NCI-H2081 treated with DMSO at 0.1 percent for 48 hours (cell line): Measurements from ENCODE around the gene MRLN.
"Not testable (repeated sequence)": the region's sequence is repeated elsewhere in the genome, so short reads cannot be mapped to it uniquely, and the experiment has no call there.

Experiments
- DNase-seq: peaks from one replicate; lab custom pipeline; 2025; lab: John Stamatoyannopoulos, UW

The MRLN gene

DNA sequence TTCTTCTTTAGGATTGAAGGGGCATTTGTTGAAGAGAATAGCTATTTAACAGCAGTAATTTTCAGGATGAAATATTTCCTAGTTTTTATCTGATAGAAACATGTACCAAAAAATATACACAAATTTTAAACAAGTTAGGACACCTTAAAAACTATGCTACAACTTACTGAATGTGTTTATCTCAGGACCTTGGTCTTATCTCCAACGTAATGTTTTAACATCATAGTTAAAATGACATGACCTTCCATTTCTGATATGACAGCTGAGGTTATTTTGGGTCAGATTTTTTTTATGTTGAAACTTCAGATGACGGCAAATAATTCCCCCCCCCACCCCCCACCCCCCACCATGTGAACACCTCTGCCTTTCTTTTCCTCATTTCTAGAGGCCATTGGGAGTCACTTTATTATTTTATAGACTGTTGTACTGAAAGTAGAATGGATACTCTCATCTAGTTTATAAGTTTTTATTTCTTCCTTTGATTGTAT, 8.0 kb downstream of the MRLN start:
- DNase-seq, result no peak

DNA sequence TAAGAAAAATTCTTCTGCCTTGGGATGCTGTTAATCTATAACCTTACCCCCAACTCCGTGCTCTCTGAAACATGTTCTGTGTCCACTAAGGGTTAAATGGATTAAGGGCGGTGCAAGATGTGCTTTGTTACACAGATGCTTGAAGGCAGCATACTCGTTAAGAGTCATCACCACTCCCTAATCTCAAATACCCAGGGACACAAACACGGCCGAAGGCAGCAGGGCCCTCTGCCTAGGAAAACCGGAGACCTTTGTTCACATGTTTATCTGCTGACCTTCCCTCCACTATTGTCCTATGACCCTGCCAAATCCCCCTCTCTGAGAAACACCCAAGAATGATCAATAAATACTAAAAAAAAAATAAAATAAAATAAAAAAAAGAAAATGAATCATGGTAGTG, 8.5 kb downstream of the MRLN start:
- not testable (repeated sequence) for DNase-seq

DNA sequence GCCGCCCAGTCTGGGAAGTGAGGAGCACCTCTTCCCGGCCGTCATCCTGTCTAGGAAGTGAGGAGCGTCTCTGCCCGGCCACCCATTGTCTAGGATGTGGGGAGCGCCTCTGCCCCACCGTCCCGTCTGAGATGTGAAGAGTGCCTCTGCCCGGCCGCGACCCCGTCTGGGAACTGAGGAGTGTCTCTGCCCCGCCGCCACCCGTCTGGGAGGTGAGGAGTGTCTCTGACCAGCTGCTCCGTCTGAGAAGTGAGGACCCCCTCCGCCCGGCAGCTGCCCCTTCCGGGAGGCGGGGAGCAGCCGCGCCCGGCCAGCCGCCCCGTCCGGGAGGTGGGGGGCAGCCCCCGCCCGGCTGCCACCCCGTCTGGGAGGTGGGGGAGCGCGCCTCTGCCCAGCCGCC, 9.1 kb downstream of the MRLN start:
- not testable (repeated sequence) for DNase-seq

GRCh38 chr10:59741583-59741982, 11.7 kb downstream of the MRLN start:
- DNase-seq, result no peak

DNA sequence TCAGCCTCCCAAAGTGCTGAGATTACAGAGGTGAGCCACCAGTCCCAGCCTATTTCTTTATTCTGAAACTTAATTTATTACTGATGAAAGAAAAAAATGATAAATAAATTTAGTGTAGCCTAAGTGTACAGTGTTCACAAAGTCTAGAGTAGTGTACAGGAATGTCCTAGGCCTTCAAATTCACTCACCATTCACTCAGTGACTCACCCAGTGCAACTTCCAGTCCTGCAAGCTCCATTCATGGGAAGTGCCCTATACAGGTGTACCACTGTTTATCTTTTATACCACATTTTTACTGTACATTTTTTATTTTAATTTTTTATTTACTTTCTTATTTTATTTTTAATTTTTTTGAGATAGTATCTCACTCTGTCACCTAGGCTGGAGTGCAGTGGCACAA, 12.2 kb downstream of the MRLN start:
- DNase-seq, result no peak

GRCh38 chr10:59736749-59737148, 16.5 kb downstream of the MRLN start:
- DNase-seq, result no peak

GRCh38 chr10:59735296-59735695, 18.0 kb downstream of the MRLN start:
- DNase-seq, result no peak

- no peak for DNase-seq
These were observed 19.2 kb downstream of the MRLN start for GRCh38 chr10:59734014-59734462.

GRCh38 chr10:59733321-59734013, 19.8 kb downstream of the MRLN start:
- DNase-seq, result not testable (repeated sequence)

GRCh38 chr10:59732849-59733248, 20.4 kb downstream of the MRLN start:
- DNase-seq, result not testable (repeated sequence)

DNA sequence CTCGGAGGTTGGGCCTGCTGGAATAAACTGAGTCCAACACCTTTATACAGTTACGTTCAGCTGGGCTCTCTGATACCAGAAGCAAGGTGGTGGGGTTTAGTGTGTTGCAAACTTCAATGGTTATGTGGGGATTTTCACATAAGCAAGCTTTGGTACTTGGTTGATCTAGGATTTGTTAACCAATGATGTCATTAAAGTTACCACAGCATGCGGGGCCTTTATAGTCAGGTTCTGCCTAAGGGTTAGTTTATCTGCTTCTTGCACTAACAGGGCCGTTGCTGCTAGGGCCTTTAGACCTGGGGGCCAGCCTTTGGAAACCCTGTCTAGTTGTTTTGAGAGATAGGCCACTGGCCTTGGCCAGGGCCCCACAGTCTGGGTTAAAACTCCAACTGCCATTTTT, 24.1 kb downstream of the MRLN start:
- DNase-seq, result not testable (repeated sequence)

GRCh38 chr10:59724098-59724938, 28.9 kb downstream of the MRLN start:
- DNase-seq, result no peak

DNA sequence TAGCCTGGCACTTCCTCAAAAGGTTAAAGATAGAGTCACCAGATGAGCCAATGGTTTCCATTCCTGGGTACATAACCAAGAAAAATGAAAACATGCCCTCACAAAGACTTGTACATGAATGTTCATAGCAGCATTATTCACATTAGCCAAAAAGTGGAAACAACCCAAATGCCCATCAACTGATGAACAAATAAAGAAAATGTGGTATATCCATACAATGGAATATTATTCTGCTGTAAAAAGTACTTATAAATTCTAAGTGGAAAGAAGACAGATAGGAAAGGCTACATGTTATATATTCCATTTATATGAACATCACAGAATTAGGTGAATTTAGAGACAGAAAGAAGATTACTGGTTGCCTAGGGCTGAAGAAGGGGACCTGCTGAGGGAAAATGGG, 32.9 kb downstream of the MRLN start:
- no peak for DNase-seq

DNA sequence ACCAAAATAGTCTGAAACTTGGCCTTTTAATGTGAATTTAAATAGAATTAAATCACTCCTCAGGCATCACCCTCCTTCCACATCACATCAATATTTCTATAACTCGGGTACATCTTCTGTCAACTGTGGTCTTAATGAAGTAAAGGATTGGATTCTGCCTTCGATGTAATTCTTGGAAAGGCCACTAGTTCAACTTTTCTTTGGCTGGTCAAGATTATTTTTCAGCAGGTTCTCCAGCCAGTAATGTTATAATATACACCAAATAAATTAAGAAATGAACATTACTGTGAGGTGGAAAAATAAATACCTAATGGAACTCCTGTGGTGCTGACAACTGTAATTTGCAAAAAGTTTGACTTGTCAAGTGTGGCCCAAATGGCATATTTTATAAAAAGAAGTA, 33.9 kb downstream of the MRLN start:
- DNase-seq, result no peak

GRCh38 chr10:59718257-59718656, 35.0 kb downstream of the MRLN start:
- no peak for DNase-seq

DNA sequence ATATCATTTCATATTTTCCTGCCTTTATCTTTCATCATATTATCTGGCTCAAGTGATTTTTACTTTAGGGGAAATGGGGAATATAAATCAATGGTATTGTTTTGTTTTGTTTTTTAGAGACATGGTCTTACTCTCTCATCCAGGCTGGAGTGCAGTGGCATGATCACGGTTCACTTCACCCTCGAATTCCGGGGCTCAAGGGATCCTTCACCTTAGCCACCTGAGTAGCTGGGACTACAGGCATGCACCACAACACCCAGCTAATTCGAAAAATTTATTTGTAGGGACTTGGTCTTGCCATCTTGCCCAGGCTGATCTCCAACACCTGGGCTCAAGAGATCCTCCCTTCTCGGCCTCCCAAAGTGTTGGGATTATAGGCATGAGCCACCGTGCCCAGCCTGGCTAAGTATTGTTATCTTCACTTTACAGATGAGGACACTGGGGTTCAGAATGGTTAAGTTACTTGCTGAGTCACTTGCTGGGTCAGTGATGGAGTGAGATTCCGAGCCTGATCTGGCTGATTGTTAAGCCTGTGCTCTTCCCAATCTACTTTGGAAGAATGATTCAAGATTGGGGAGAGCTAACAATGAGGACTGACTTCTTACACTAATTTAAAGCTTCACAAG, 39.9 kb downstream of the MRLN start:
- DNase-seq, result no peak

GRCh38 chr10:59711871-59712494, 41.3 kb downstream of the MRLN start:
- DNase-seq, result no peak

GRCh38 chr10:59709395-59710125, 43.7 kb downstream of the MRLN start, which contains the start of gene SLC16A9:
TSS of gene SLC16A9 (minus strand) at chr10:59709850. CDS start at chr10:59684291, 25,559 bp downstream.
- DNase-seq, result no peak

DNA sequence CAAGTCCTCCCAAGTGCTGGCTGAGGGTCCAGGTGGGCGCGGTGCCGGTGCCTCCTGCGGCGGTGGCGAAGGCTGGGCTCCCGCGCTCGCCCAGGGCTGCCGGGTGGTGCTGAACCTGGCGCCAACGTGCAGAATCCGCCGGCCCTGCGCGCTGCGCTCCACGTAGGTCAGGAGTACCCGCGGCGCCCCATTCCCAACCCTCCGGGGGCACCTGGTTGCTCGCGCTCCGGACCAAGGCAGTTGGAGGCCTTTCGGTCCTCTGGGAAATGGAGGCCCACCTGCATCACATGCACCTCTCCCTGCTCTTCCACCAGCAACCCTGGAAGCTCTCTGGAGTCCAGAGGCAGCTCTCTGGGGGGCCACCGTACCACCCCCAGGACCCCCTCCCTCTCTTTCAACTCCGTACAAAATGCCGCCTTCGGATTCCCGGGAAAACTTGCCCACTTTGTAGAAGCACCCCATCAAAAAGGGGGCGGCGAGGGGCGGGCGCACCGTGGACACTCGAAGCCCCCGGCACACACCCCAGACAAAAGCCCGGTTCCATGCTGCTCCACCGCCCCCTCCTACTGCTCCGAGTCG, 44.4 kb downstream of the MRLN start:
- no peak for DNase-seq

- DNase-seq, result no peak
These were observed 46.1 kb downstream of the MRLN start for GRCh38 chr10:59706851-59707797.
